IMR-90 (cell line): ENCODE data around the gene SIN3B. TPM values are rescaled to one million over a fixed set of nuclear protein-coding genes. Genes with fewer than 3 reads are reported as not detected.

Experiments used
- ATAC-seq: fragments of 200-7000 bp; cut with Tn5 transposase; 2 replicates; pipeline ENCODE4 v1.9.1; 2020; ENCODE audit warnings: low read depth, mild to moderate bottlenecking, moderate library complexity
- BruUV-seq: library from RNA; stranded (reverse); fragments of 400-500 nt; replicated peaks from 2 replicates; lab custom pipeline; 2021; lab: Mats Ljungman, UMichigan
- CTCF ChIA-PET: fragments of 300-600 bp; formaldehyde crosslinking; extraction: SDS; loops from one replicate; lab custom pipeline; 2021; ENCODE audit warnings: antibody characterized with exemption; lab: Yijun Ruan, JAX
- POLR2A ChIA-PET: fragments of 300-600 bp; sonication (Branson Sonifier 250); formaldehyde crosslinking; loops from one replicate; lab custom pipeline; 2022; ENCODE audit warnings: antibody characterized with exemption; ENCODE audit not compliant: unreplicated experiment; lab: Charles Lee
- DNase-seq: peaks from one replicate; pipeline ENCODE4 v3.0.0; 2013
- H2AFZ ChIP-seq: replicated peaks from 2 replicates; pipeline ENCODE3; 2013; ENCODE audit warnings: low read length, mild to moderate bottlenecking; ENCODE audit not compliant: poor library complexity
- H2AK5ac ChIP-seq: 2 replicates; pipeline ENCODE4 v1.6.1; 2013; ENCODE audit warnings: low read depth, low read length, inconsistent platforms
- H2AK9ac ChIP-seq: replicated peaks from 2 replicates; pipeline ENCODE3; 2013; ENCODE audit warnings: mild to moderate bottlenecking, low read depth, low read length, moderate library complexity; ENCODE audit not compliant: poor library complexity
- H2BK120ac ChIP-seq: 2 replicates; pipeline ENCODE4 v1.6.1; 2013; ENCODE audit warnings: low read depth, low read length, inconsistent platforms
- H2BK15ac ChIP-seq: 3 replicates; pipeline ENCODE4 v1.6.1; 2013; ENCODE audit warnings: low read depth, low read length, inconsistent platforms
- H2BK20ac ChIP-seq: 2 replicates; pipeline ENCODE4 v1.6.1; 2013; ENCODE audit warnings: low read depth, mild to moderate bottlenecking, inconsistent platforms, low read length, moderate library complexity
- H2BK5ac ChIP-seq: 2 replicates; pipeline ENCODE4 v1.6.1; 2013; ENCODE audit warnings: mild to moderate bottlenecking, low read depth, low read length, inconsistent platforms; ENCODE audit not compliant: poor library complexity, severe bottlenecking
- H3K14ac ChIP-seq: replicated peaks from 2 replicates; pipeline ENCODE4 v1.6.1; 2013; ENCODE audit warnings: low read depth, low read length, inconsistent platforms
- H3K18ac ChIP-seq: 2 replicates; pipeline ENCODE4 v1.6.1; 2013; ENCODE audit warnings: low read depth, low read length, control low read depth
- H3K23ac ChIP-seq: 2 replicates; pipeline ENCODE4 v1.6.1; 2013; ENCODE audit warnings: low read depth, low read length, inconsistent platforms
- H3K27ac ChIP-seq: 2 replicates; pipeline ENCODE4 v1.5.1; 2013; ENCODE audit warnings: mild to moderate bottlenecking, control low read depth, low read length; ENCODE audit not compliant: insufficient read depth
- H3K27me3 ChIP-seq: 2 replicates; pipeline ENCODE4 v1.6.1; 2013; ENCODE audit warnings: low read length; ENCODE audit not compliant: control insufficient read depth, insufficient read depth
- H3K36me3 ChIP-seq: 2 replicates; pipeline ENCODE4 v1.6.1; 2013; ENCODE audit warnings: low read length, mixed read lengths; ENCODE audit not compliant: control insufficient read depth, insufficient read depth
- H3K4ac ChIP-seq: 2 replicates; pipeline ENCODE4 v1.6.1; 2013; ENCODE audit warnings: low read depth, low read length, inconsistent platforms
- H3K4me1 ChIP-seq: 2 replicates; pipeline ENCODE4 v1.6.1; 2013; ENCODE audit warnings: low read length, mixed read lengths; ENCODE audit not compliant: control insufficient read depth, insufficient read depth
- H3K4me2 ChIP-seq: 2 replicates; pipeline ENCODE4 v1.6.1; 2013; ENCODE audit warnings: low read depth, mild to moderate bottlenecking, control low read depth, low read length, moderate library complexity
- H3K4me3 ChIP-seq: 2 replicates; pipeline ENCODE4 v1.5.1; 2013; ENCODE audit warnings: low read depth, mild to moderate bottlenecking, control low read depth, low read length, moderate library complexity; ENCODE audit not compliant: insufficient read depth
- H3K56ac ChIP-seq: 2 replicates; pipeline ENCODE4 v1.6.1; 2013; ENCODE audit warnings: low read length, inconsistent platforms; ENCODE audit not compliant: insufficient read depth; ENCODE audit errors: extremely low read depth
- H3K79me1 ChIP-seq, 2 experiments: 2 replicates each; pipeline ENCODE4 v1.6.1; 2013; ENCODE audit warnings: low read length in 2 of 2, inconsistent platforms in 1 of 2, low read depth in 1 of 2
- H3K9ac ChIP-seq: 2 replicates; pipeline ENCODE4 v1.6.1; 2013; ENCODE audit warnings: low read depth, low read length, control low read depth
- H3K9me1 ChIP-seq: 2 replicates; pipeline ENCODE4 v1.6.1; 2013; ENCODE audit warnings: low read length, inconsistent platforms; ENCODE audit not compliant: insufficient read depth
- H3K9me3 ChIP-seq: 2 replicates; pipeline ENCODE4 v1.6.1; 2013; ENCODE audit warnings: low read length; ENCODE audit not compliant: control insufficient read depth, insufficient read depth
- H4K20me1 ChIP-seq: 2 replicates; pipeline ENCODE4 v1.6.1; 2013; ENCODE audit warnings: low read length, inconsistent platforms; ENCODE audit not compliant: insufficient read depth
- H4K5ac ChIP-seq: 2 replicates; pipeline ENCODE4 v1.6.1; 2013; ENCODE audit warnings: mild to moderate bottlenecking, low read depth, low read length, control low read depth
- H4K8ac ChIP-seq, 2 experiments: 2 replicates each; pipeline ENCODE4 v1.6.1; 2013; ENCODE audit warnings: low read depth in 2 of 2, low read length in 2 of 2, control low read depth in 1 of 2, inconsistent platforms in 1 of 2
- H4K91ac ChIP-seq: 2 replicates; pipeline ENCODE4 v1.6.1; 2013; ENCODE audit warnings: low read depth, low read length, inconsistent platforms; ENCODE audit not compliant: insufficient read depth
- BHLHE40 ChIP-seq: fragments of 150-350 bp; IDR thresholded peaks from 2 replicates; pipeline ENCODE4 v1.6.1; 2016; ENCODE audit warnings: mild to moderate bottlenecking, low read depth, low read length
- CEBPB ChIP-seq: IDR thresholded peaks from 2 replicates; pipeline ENCODE4 v1.6.1; 2012; ENCODE audit warnings: low read depth, low read length, improper control_type of control experiment
- FOS ChIP-seq: fragments of 150-350 bp; IDR thresholded peaks from 2 replicates; pipeline ENCODE4 v1.6.1; 2016; ENCODE audit warnings: low read depth, low read length
- NFE2L2 ChIP-seq: fragments of 150-350 bp; IDR thresholded peaks from 2 replicates; pipeline ENCODE4 v1.6.1; 2016; ENCODE audit warnings: low read depth, mild to moderate bottlenecking, low read length
- WGBS, 2 experiments: methylation state at CpG; one replicate each; pipeline versions ENCODE4 v1.1.5 to v1.1.7; 2013; ENCODE audit warnings: missing lambda C conversion rate in 2 of 2; ENCODE audit not compliant: insufficient read length in 1 of 2; ENCODE audit errors: extremely low coverage in 2 of 2; 5-methylcytosine and 5-hydroxymethylcytosine counted together
- dilution Hi-C: fragments of 300-500 bp; cut with HindIII; formaldehyde crosslinking; loops from one replicate; pipeline ENCODE4 v1.14.3; 2018; ENCODE audit warnings: low sequenced_read_pairs; ENCODE audit not compliant: unreplicated experiment
- in situ Hi-C: fragments of 300-500 bp; cut with MboI; formaldehyde crosslinking; loops from 3 replicates; pipeline ENCODE4 v1.14.3; 2019; ENCODE audit warnings: low sequenced_read_pairs, inconsistent platforms, mixed read lengths
- intact Hi-C: fragments of 100-400 bp; cut with micrococcal nuclease; formaldehyde crosslinking; loops from 2 replicates; pipeline ENCODE4 v1.10.0; 2022
- polyA plus RNA-seq, 3 experiments: library from polyadenylated mRNA; depleted of rRNA; stranded (reverse); fragments of >200 nt; gene quantifications; 2 replicates each; pipeline ENCODE4 v1.2.3, GENCODE V29; 2012; ENCODE audit warnings: low replicate concordance in 1 of 3
- total RNA-seq: library from RNA; depleted of rRNA; stranded (reverse); fragments of >200 nt; gene quantifications from 2 replicates; pipeline ENCODE4 v1.2.3, GENCODE V29; 2012
- TF ChIP-seq, protein P1 (sequence below): fragments of 150-350 bp; IDR thresholded peaks from 2 replicates; pipeline ENCODE4 v1.6.1; 2016; ENCODE audit warnings: low read depth, mild to moderate bottlenecking, low read length, moderate library complexity, borderline replicate concordance

Gene SIN3B
- total and polyA plus RNA-seq, 2 of the 4 experiments (the other 2 are of a cell fraction), result 7.9 to 40.0 TPM

DNA sequence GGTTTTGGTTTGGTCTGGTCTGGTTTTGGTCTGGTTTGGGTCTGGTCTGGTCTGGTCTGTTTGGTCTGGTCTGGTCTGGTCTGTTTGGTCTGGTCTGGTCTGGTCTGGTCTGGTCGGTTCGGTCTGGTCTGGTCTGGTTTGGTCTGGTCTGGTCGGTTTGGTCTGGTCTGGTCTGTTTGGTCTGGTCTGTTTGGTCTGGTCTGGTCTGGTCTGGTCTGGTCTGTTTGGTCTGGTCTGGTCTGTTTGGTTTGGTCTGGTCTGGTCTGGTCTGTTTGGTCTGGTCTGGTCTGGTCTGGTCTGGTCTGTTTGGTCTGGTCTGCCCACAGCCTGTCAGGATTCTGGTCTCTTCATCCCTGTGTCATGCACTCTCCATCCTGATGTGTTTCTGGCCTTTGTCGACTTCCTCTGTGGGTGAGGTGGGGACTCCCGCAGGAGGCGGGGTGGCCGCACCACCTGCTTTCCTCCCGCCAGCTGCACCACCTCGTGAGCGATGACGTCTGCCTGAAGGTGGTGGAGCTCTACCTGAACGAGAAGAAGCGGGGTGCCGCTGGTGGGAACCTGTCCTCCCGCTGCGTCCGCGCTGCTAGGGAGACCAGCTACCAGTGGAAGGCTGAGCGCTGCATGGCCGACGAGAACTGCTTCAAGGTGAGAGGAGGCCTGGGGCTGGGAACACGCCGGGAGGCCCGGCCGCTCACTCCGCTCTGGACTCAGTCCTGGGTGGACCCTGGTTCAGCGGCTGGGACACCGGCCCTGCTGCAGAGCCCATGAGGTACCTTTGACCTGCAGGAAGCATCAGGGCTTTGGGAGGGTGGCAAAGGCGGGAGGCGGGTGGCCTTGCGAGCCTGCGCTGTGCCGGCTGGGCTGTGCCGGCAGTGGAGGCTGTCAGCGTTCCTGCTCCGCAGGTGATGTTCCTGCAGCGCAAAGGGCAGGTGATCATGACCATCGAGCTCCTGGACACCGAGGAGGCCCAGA, 46.7 kb downstream of the SIN3B start (continued):
- TF ChIP-seq BHLHE40 (no peak), FOS (no peak)

- Histone ChIP-seq H3K27ac (no peak overlapping the region), H2BK15ac (no peak overlapping the region), H3K79me1 (peaks cover 25 to 30% of the 10 kb centered on the region in 2 experiments), H3K9ac (no peak overlapping the region), H3K4me3 (no peak overlapping the region), H3K56ac (no peak overlapping the region), H4K91ac (no peak overlapping the region), H2BK5ac (no peak overlapping the region), H3K36me3 (peaks cover 67% of the 10 kb centered on the region), H3K4ac (no peak overlapping the region), H2AK5ac (no peak overlapping the region), H4K5ac (no peak overlapping the region), H4K20me1 (peaks cover 29% of the 10 kb centered on the region), H3K18ac (no peak overlapping the region), H3K23ac (no peak overlapping the region), H3K4me1 (no peaks in the 10 kb centered on the region), H3K14ac (no peak overlapping the region), H3K9me1 (0 out of 2 replicates have a peak, but pooled peaks cover 5% of the 10 kb centered on the region), H2BK20ac (no peak overlapping the region), H3K9me3 (peaks cover 8% of the 10 kb centered on the region), H4K8ac (no peak overlapping the region), H3K27me3 (no peaks in the 10 kb centered on the region), H3K4me2 (no peak overlapping the region), H2AFZ (no peak overlapping the region), H2BK120ac (no peak overlapping the region), H2AK9ac (no peak overlapping the region)
- no peak for DNase-seq
- 94% methylated on average over 9 of the region's 12 CpGs; no CpG with 5 or more reads in 1 of the 2 experiments for WGBS, 2 experiments
- ChIA-PET CTCF (no interaction called here), POLR2A (no interaction called here)
- dilution Hi-C loops (no loop called here), in situ Hi-C loops (no loop called here), intact Hi-C loops (no loop called here)
- no TSS peak for BruUV-seq
- no peak for TF ChIP-seq NFE2L2
- no peak for TF ChIP-seq CEBPB
- TF ChIP-seq, protein P1, sequence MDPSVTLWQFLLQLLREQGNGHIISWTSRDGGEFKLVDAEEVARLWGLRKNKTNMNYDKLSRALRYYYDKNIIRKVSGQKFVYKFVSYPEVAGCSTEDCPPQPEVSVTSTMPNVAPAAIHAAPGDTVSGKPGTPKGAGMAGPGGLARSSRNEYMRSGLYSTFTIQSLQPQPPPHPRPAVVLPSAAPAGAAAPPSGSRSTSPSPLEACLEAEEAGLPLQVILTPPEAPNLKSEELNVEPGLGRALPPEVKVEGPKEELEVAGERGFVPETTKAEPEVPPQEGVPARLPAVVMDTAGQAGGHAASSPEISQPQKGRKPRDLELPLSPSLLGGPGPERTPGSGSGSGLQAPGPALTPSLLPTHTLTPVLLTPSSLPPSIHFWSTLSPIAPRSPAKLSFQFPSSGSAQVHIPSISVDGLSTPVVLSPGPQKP, result no peak
- ATAC-seq, result no peak
These were observed 47.7 kb downstream of the SIN3B start for GRCh38 chr19:16876904-16877361.
